Right lobe of liver (tissue), 6 donors: ENCODE data around the gene TRPC4AP. TPM values are rescaled to one million over a fixed set of nuclear protein-coding genes. Genes with fewer than 3 reads are reported as not detected.

Experiments
- ATAC-seq, 4 donors: fragments of 200-7000 bp; cut with Tn5 transposase; one replicate each; pipeline ENCODE4 v1.9.1; 2020; ENCODE audit warnings: mild to moderate bottlenecking in 4 of 4, moderate library complexity in 4 of 4
- DNase-seq, 3 donors: peaks; one replicate each; pipeline ENCODE4 v3.0.0-alpha.2; 2020
- H3K27ac ChIP-seq, 3 donors: fragments of 200-600 bp; one replicate each; pipeline ENCODE4 v1.8.0; 2022
- H3K27me3 ChIP-seq, 2 donors: fragments of 200-600 bp; one replicate each; pipeline ENCODE4 v1.8.0; 2022
- H3K36me3 ChIP-seq, 4 donors: fragments of 200-600 bp; sonication (generic) in 1 of 4; one replicate each; pipeline versions ENCODE4 v1.5.1 to v1.8.0; 2017 to 2022; ENCODE audit warnings: control low read depth in 1 of 4
- H3K4me1 ChIP-seq, 4 donors: fragments of 200-600 bp; sonication (generic) in 1 of 4; one replicate each; pipeline versions ENCODE4 v1.5.1 to v1.8.0; 2017 to 2022; ENCODE audit warnings: control low read depth in 1 of 4
- H3K4me3 ChIP-seq, 3 donors: fragments of 200-600 bp; one replicate each; pipeline ENCODE4 v1.8.0; 2022
- H3K9me3 ChIP-seq, 4 donors: fragments of 200-600 bp; sonication (generic) in 1 of 4; one replicate each; pipeline versions ENCODE4 v1.5.1 to v1.8.0; 2017 to 2022; ENCODE audit warnings: control low read depth in 1 of 4
- CTCF ChIP-seq, 4 donors: fragments of 200-600 bp in 3 of 4; fragments of 450-650 bp in 1 of 4; IDR thresholded peaks; one replicate each; pipeline versions ENCODE4 v1.5.1 to v1.8.0; 2016 to 2022; ENCODE audit warnings: antibody characterized with exemption in 4 of 4, mild to moderate bottlenecking in 2 of 4
- POLR2A ChIP-seq: fragments of 450-650 bp; IDR thresholded peaks from one replicate; pipeline ENCODE4 v1.6.1; 2017; ENCODE audit warnings: antibody characterized with exemption, mild to moderate bottlenecking
- WGBS: methylation state at CpG from one replicate; pipeline ENCODE4 v1.1.6; 2018; ENCODE audit warnings: low coverage, low lambda C conversion rate; ENCODE audit not compliant: insufficient coverage; ENCODE audit errors: missing lambda C conversion rate; 5-methylcytosine and 5-hydroxymethylcytosine counted together
- intact Hi-C, 2 donors: fragments of 100-400 bp; cut with DNase I; formaldehyde crosslinking; loops; one replicate each; pipeline versions ENCODE4 v1.11.2 to v1.14.1; 2022
- total RNA-seq, 6 experiments: library from RNA; depleted of rRNA in 2 of 6; stranded (reverse); fragments of >200 nt in 2 of 6; fragmentation: NEBNext Ultra II Directional in 3 of 6; extraction: Animal tissue kit (Norgen Biotek cat#: 25700) in 3 of 6; gene quantifications; one replicate each; pipeline versions ENCODE4 v1.1.0 to v1.2.4, GENCODE V29; 2016 to 2023
- donor health status: DM: no; HTN: yes; CAD: no.
- donor health status: DM: no; HTN: no; CAD: no.
- donor health status: DM: no; HTN: no; CAD: no.
- donor health status: DM: no; HTN: yes; CAD: no.
- donor health status: DM: no; HTN: yes; CAD: no.

Gene TRPC4AP
- total RNA-seq, 6 experiments from 2014 or later: 27.6 to 39.3 (median 34.6) TPM

- H3K27ac ChIP-seq: no peak overlapping the region
- no peak for TF ChIP-seq POLR2A
- no peak for TF ChIP-seq CTCF (IDR thresholded peaks at IDR 0.05)
- no peaks in the 10 kb centered on the region for H3K9me3 ChIP-seq
- ATAC-seq: peak in 2 of 4 donors; percentile 37 to 67
- no peaks in the 10 kb centered on the region for H3K27me3 ChIP-seq
- peaks cover 0 to 74% (median 36%) of the 10 kb centered on the region in 4 donors for H3K36me3 ChIP-seq
- intact Hi-C loops: no loop called here
- no peak for DNase-seq
- H3K4me3 ChIP-seq: no peak overlapping the region
- peaks cover 0 to 6% (median 0%) of the 10 kb centered on the region in 4 donors for H3K4me1 ChIP-seq
- 64% methylated on average over 2 of the region's 2 CpGs for WGBS
Measured at GRCh38 chr20:35129647-35130069, 37.1 kb upstream of the TRPC4AP start.

GRCh38 chr20:35125753-35126152 is 33.1 kb upstream of the TRPC4AP start:
- H3K36me3 ChIP-seq: peaks cover 7 to 78% (median 43%) of the 10 kb centered on the region in 4 donors
- no peak overlapping the region for H3K27ac ChIP-seq
- no peak for TF ChIP-seq CTCF (IDR thresholded peaks at IDR 0.05)
- no peak for TF ChIP-seq POLR2A
- DNase-seq: no peak
- H3K9me3 ChIP-seq: no peaks in the 10 kb centered on the region
- H3K4me1 ChIP-seq: no peaks in the 10 kb centered on the region
- intact Hi-C loops: no loop called here
- ATAC-seq: no peak
- no peaks in the 10 kb centered on the region for H3K27me3 ChIP-seq
- H3K4me3 ChIP-seq: no peak overlapping the region
- 77% methylated on average over 3 of the region's 5 CpGs for WGBS

GRCh38 chr20:35122756-35123405 is 30.3 kb upstream of the TRPC4AP start:
- ATAC-seq: no peak
- H3K9me3 ChIP-seq: no peaks in the 10 kb centered on the region
- TF ChIP-seq POLR2A: no peak

GRCh38 chr20:35121186-35121585 is 28.6 kb upstream of the TRPC4AP start:
- no peaks in the 10 kb centered on the region for H3K9me3 ChIP-seq
- no peak for TF ChIP-seq POLR2A
- TF ChIP-seq CTCF (IDR thresholded peaks at IDR 0.05): no peak
- H3K27me3 ChIP-seq: no peaks in the 10 kb centered on the region
- H3K27ac ChIP-seq: no peak overlapping the region
- intact Hi-C loops: no loop called here
- peaks cover 7 to 83% (median 39%) of the 10 kb centered on the region in 4 donors for H3K36me3 ChIP-seq
- WGBS: 73% methylated on average over 3 of the region's 7 CpGs
- H3K4me1 ChIP-seq: peaks cover 0 to 3% (median 0%) of the 10 kb centered on the region in 4 donors
- H3K4me3 ChIP-seq: no peak overlapping the region
- DNase-seq (no peak), ATAC-seq (no peak)

More at GRCh38 chr20:35122756-35123405, 30.3 kb upstream of the TRPC4AP start:
- Histone ChIP-seq H3K27me3 (no peaks in the 10 kb centered on the region), H3K4me1 (peaks cover 0 to 3% (median 0%) of the 10 kb centered on the region in 4 donors), H3K27ac (no peak overlapping the region), H3K36me3 (peaks cover 7 to 87% (median 45%) of the 10 kb centered on the region in 4 donors), H3K4me3 (no peak overlapping the region)
- intact Hi-C loops: no loop called here
- DNase-seq: no peak
- WGBS: 82% methylated on average over 3 of the region's 5 CpGs

- ATAC-seq (peak; percentile 59 to 80 (median 72)), DNase-seq (no peak)
- H3K27ac ChIP-seq: no peak overlapping the region
- no peak overlapping the region for H3K4me3 ChIP-seq
- H3K4me1 ChIP-seq: peaks cover 0 to 3% (median 0%) of the 10 kb centered on the region in 4 donors
- WGBS: 66% methylated on average over 8 of the region's 8 CpGs
- peaks cover 7 to 85% (median 35%) of the 10 kb centered on the region in 4 donors for H3K36me3 ChIP-seq
- no peak for TF ChIP-seq POLR2A
- TF ChIP-seq CTCF (IDR thresholded peaks at IDR 0.05): no peak
- H3K27me3 ChIP-seq: no peaks in the 10 kb centered on the region
- H3K9me3 ChIP-seq: no peaks in the 10 kb centered on the region
- intact Hi-C loops: no loop called here
Measured at GRCh38 chr20:35120012-35120701, 27.6 kb upstream of the TRPC4AP start.
